NCI-H187 (cell line): Measurements from ENCODE around the gene VSTM2L.

Experiments
- DNase-seq, 2 experiments: peaks; one replicate each; lab custom pipeline; 2025; lab: John Stamatoyannopoulos, UW

VSTM2L gene

GRCh38 chr20:37899105-37900045, 3.6 kb upstream of the VSTM2L start:
- no peak for DNase-seq

GRCh38 chr20:37901240-37901639, 1.7 kb upstream of the VSTM2L start:
- no peak for DNase-seq

GRCh38 chr20:37901654-37902503, 1.0 kb upstream of the VSTM2L start:
- DNase-seq = peak; percentile 14 to 30

- DNase-seq = no peak
These were observed 535 bp downstream of the VSTM2L start for GRCh38 chr20:37903317-37904007.

- DNase-seq = no peak
These were observed 1.2 kb downstream of the VSTM2L start for GRCh38 chr20:37904008-37904642.

- no peak for DNase-seq
These were observed 2.0 kb downstream of the VSTM2L start for GRCh38 chr20:37904845-37905373.

- DNase-seq = no peak
These were observed 3.0 kb downstream of the VSTM2L start for GRCh38 chr20:37905671-37906613.

- no peak for DNase-seq
These were observed 4.4 kb downstream of the VSTM2L start for GRCh38 chr20:37907330-37907676.

GRCh38 chr20:37907677-37908401, 4.9 kb downstream of the VSTM2L start:
- peak in 1 of 2 experiments; percentile 15 for DNase-seq

- DNase-seq = no peak
These were observed 8.3 kb downstream of the VSTM2L start for GRCh38 chr20:37911261-37911660.

- no peak for DNase-seq
These were observed 8.9 kb downstream of the VSTM2L start for GRCh38 chr20:37911838-37912281.

- DNase-seq = no peak
These were observed 9.9 kb downstream of the VSTM2L start for GRCh38 chr20:37912874-37913273.

- DNase-seq = no peak
These were observed 10.8 kb downstream of the VSTM2L start for GRCh38 chr20:37913567-37914366.

- no peak for DNase-seq
These were observed 11.4 kb downstream of the VSTM2L start for GRCh38 chr20:37914367-37914671.

GRCh38 chr20:37914672-37915433, 11.9 kb downstream of the VSTM2L start:
- DNase-seq = no peak

GRCh38 chr20:37915434-37915787, 12.5 kb downstream of the VSTM2L start:
- no peak for DNase-seq

GRCh38 chr20:37915800-37916570, 13.1 kb downstream of the VSTM2L start:
- DNase-seq = peak; percentile 16 to 21

- no peak for DNase-seq
These were observed 14.5 kb downstream of the VSTM2L start for GRCh38 chr20:37917461-37917860.
